ENCODE measurements around the gene ZNF577. TPM values are rescaled to one million over a fixed set of nuclear protein-coding genes. Genes with fewer than 3 reads are reported as not detected.

The ZNF577 gene
- total and polyA plus RNA-seq, 2 of the 13 experiments (the other 11 are each of a cell fraction or from before 2014, with no cell fraction given) = 5.7 to 7.6 TPM

GRCh38 chr19:51904331-51905165, 16.8 kb upstream of the ZNF577 start, which contains the start of gene ZNF649 (continued):
- TF ChIP-seq PCBP1 (IDR thresholded peaks at IDR 0.05; ENCODE audit: borderline replicate concordance, low read depth, low read length) (no peak), HDAC2 (CRISPR knock-in tag; IDR thresholded peaks at IDR 0.05) (peak; percentile 54), MYPOP (CRISPR knock-in tag; IDR thresholded peaks at IDR 0.05) (peak; percentile 34; the same call in 1 of the 2 replicates), PHF21A (CRISPR knock-in tag; IDR thresholded peaks at IDR 0.05) (0 out of 2 replicates have a peak, but pooled peaks have one; percentile 8), ZNF83 (CRISPR knock-in tag; IDR thresholded peaks at IDR 0.05; ENCODE audit: borderline replicate concordance) (no peak), NCOA2 (CRISPR knock-in tag; IDR thresholded peaks at IDR 0.05) (no peak), MBD4 (IDR thresholded peaks at IDR 0.05; ENCODE audit: borderline replicate concordance, low read length) (no peak), ZNF546 (CRISPR knock-in tag; conservative IDR thresholded peaks at IDR 0.05) (no peak), SOX6 (IDR thresholded peaks at IDR 0.05) (no peak), SOX6 (CRISPR knock-in tag; IDR thresholded peaks at IDR 0.05) (no peak; the same call in 1 of the 2 replicates), ZNF354B (CRISPR knock-in tag; IDR thresholded peaks at IDR 0.05) (no peak), SNRNP70 (IDR thresholded peaks at IDR 0.05; ENCODE audit: low read depth, low read length) (no peak), CBX2 (IDR thresholded peaks at IDR 0.05; ENCODE audit: low read depth, low read length) (no peak), CBX2 (CRISPR knock-in tag; IDR thresholded peaks at IDR 0.05; ENCODE audit: low read depth) (no peak), ZNF564 (CRISPR knock-in tag; IDR thresholded peaks at IDR 0.05) (no peak), ARNTL (CRISPR knock-in tag; IDR thresholded peaks at IDR 0.05) (0 out of 2 replicates have a peak, but pooled peaks have one; percentile 52), FOXK2 (IDR thresholded peaks at IDR 0.05) (no peak), ARHGAP35 (CRISPR knock-in tag; IDR thresholded peaks at IDR 0.05; ENCODE audit: borderline replicate concordance) (no peak), ZNF24 (IDR thresholded peaks at IDR 0.05) (no peak), HOXA9 (CRISPR knock-in tag; IDR thresholded peaks at IDR 0.05; ENCODE audit: borderline replicate concordance) (no peak), ZSCAN5A (CRISPR knock-in tag; IDR thresholded peaks at IDR 0.05; ENCODE audit: borderline replicate concordance) (no peak)
- TF ChIP-seq, protein P1, sequence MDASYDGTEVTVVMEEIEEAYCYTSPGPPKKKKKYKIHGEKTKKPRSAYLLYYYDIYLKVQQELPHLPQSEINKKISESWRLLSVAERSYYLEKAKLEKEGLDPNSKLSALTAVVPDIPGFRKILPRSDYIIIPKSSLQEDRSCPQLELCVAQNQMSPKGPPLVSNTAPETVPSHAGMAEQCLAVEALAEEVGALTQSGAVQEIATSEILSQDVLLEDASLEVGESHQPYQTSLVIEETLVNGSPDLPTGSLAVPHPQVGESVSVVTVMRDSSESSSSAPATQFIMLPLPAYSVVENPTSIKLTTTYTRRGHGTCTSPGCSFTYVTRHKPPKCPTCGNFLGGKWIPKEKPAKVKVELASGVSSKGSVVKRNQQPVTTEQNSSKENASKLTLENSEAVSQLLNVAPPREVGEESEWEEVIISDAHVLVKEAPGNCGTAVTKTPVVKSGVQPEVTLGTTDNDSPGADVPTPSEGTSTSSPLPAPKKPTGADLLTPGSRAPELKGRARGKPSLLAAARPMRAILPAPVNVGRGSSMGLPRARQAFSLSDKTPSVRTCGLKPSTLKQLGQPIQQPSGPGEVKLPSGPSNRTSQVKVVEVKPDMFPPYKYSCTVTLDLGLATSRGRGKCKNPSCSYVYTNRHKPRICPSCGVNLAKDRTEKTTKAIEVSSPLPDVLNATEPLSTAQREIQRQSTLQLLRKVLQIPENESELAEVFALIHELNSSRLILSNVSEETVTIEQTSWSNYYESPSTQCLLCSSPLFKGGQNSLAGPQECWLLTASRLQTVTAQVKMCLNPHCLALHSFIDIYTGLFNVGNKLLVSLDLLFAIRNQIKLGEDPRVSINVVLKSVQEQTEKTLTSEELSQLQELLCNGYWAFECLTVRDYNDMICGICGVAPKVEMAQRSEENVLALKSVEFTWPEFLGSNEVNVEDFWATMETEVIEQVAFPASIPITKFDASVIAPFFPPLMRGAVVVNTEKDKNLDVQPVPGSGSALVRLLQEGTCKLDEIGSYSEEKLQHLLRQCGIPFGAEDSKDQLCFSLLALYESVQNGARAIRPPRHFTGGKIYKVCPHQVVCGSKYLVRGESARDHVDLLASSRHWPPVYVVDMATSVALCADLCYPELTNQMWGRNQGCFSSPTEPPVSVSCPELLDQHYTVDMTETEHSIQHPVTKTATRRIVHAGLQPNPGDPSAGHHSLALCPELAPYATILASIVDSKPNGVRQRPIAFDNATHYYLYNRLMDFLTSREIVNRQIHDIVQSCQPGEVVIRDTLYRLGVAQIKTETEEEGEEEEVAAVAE (CRISPR knock-in tag; IDR thresholded peaks at IDR 0.05; ENCODE audit: borderline replicate concordance) = 0 out of 2 replicates have a peak, but pooled peaks have one; percentile 44
- TF ChIP-seq, protein P2, sequence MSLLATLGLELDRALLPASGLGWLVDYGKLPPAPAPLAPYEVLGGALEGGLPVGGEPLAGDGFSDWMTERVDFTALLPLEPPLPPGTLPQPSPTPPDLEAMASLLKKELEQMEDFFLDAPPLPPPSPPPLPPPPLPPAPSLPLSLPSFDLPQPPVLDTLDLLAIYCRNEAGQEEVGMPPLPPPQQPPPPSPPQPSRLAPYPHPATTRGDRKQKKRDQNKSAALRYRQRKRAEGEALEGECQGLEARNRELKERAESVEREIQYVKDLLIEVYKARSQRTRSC (CRISPR knock-in tag; IDR thresholded peaks at IDR 0.05; ENCODE audit: low read depth) = 0 out of 2 replicates have a peak, but pooled peaks have one; percentile 51
